Dendritic cell treated with granulocyte-macrophage colony-stimulating factor and Interleukin-4, amounts not matched to agents 40 ng/mL and 50 ng/mL, for 4 days (primary cell): ENCODE results near the gene AK9.
A peak's percentile ranks its signal among the peaks of the same experiment; 100 is the strongest.
"Not testable (repeated sequence)": the region's sequence is repeated elsewhere in the genome, so short reads cannot be mapped to it uniquely, and the experiment has no call there.

Experiments
- H3K27ac Mint-ChIP-seq: one replicate; pipeline ENCODE4 v1.8.0; 2022; ENCODE audit warnings: mild to moderate bottlenecking, mixed read lengths
- H3K27me3 Mint-ChIP-seq: one replicate; pipeline ENCODE4 v1.8.0; 2022; ENCODE audit warnings: mild to moderate bottlenecking, mixed read lengths
- H3K36me3 Mint-ChIP-seq: one replicate; pipeline ENCODE4 v1.8.0; 2022; ENCODE audit warnings: low read depth, mixed read lengths
- H3K4me1 Mint-ChIP-seq: one replicate; pipeline ENCODE4 v1.8.0; 2022; ENCODE audit warnings: low read depth, mixed read lengths
- H3K4me3 Mint-ChIP-seq: one replicate; pipeline ENCODE4 v1.8.0; 2022; ENCODE audit warnings: mild to moderate bottlenecking, moderate library complexity, mixed read lengths
- H3K9me3 Mint-ChIP-seq: one replicate; pipeline ENCODE4 v1.8.0; 2022; ENCODE audit warnings: mixed read lengths
- intact Hi-C: fragments of 100-400 bp; cut with micrococcal nuclease; formaldehyde crosslinking; loops from one replicate; pipeline ENCODE4 v1.15.0; 2022

AK9 gene

GRCh38 chr6:109631403-109631802, 59.6 kb downstream of the AK9 start:
- intact Hi-C loops, result no loop called here

GRCh38 chr6:109628158-109629000, 62.6 kb downstream of the AK9 start:
- Mint-ChIP-seq H3K4me3 (no peak overlapping the region), H3K27ac (no peak overlapping the region), H3K4me1 (no peaks in the 10 kb centered on the region), H3K9me3 (peaks cover 15% of the 10 kb centered on the region), H3K36me3 (no peaks in the 10 kb centered on the region), H3K27me3 (no peaks in the 10 kb centered on the region)
- intact Hi-C loops, result no loop called here

More at GRCh38 chr6:109631403-109631802, 59.6 kb downstream of the AK9 start:
- Mint-ChIP-seq H3K27ac (no peak overlapping the region), H3K9me3 (no peaks in the 10 kb centered on the region), H3K36me3 (no peaks in the 10 kb centered on the region), H3K27me3 (no peaks in the 10 kb centered on the region), H3K4me3 (no peak overlapping the region), H3K4me1 (no peaks in the 10 kb centered on the region)

- intact Hi-C loops, result no loop called here
- Mint-ChIP-seq H3K9me3 (peaks cover 15% of the 10 kb centered on the region), H3K27me3 (no peaks in the 10 kb centered on the region), H3K27ac (no peak overlapping the region), H3K4me3 (no peak overlapping the region), H3K36me3 (no peaks in the 10 kb centered on the region), H3K4me1 (no peaks in the 10 kb centered on the region)
These were observed 64.7 kb downstream of the AK9 start for GRCh38 chr6:109626311-109626710.

GRCh38 chr6:109625199-109625598, 65.8 kb downstream of the AK9 start:
- Mint-ChIP-seq H3K4me1 (no peaks in the 10 kb centered on the region), H3K4me3 (no peak overlapping the region), H3K27me3 (no peaks in the 10 kb centered on the region), H3K27ac (no peak overlapping the region), H3K9me3 (peaks cover 15% of the 10 kb centered on the region), H3K36me3 (no peaks in the 10 kb centered on the region)
- intact Hi-C loops, result no loop called here

- no peak overlapping the region for H3K4me3 Mint-ChIP-seq
- H3K27ac Mint-ChIP-seq, result no peak overlapping the region
- H3K27me3 Mint-ChIP-seq, result no peaks in the 10 kb centered on the region
- peaks cover 15% of the 10 kb centered on the region for H3K9me3 Mint-ChIP-seq
- no peaks in the 10 kb centered on the region for H3K36me3 Mint-ChIP-seq
- no peaks in the 10 kb centered on the region for H3K4me1 Mint-ChIP-seq
- intact Hi-C loops, result no loop called here
These were observed 67.7 kb downstream of the AK9 start for GRCh38 chr6:109623288-109623687.

- peaks cover 7% of the 10 kb centered on the region for H3K9me3 Mint-ChIP-seq
- intact Hi-C loops, result no loop called here
- H3K27ac Mint-ChIP-seq, result no peak overlapping the region
- peaks cover 5% of the 10 kb centered on the region for H3K4me1 Mint-ChIP-seq
- H3K27me3 Mint-ChIP-seq, result no peaks in the 10 kb centered on the region
- no peak overlapping the region for H3K4me3 Mint-ChIP-seq
- peaks cover 6% of the 10 kb centered on the region for H3K36me3 Mint-ChIP-seq
These were observed 78.7 kb downstream of the AK9 start for GRCh38 chr6:109612268-109612667.

GRCh38 chr6:109611502-109611901, 79.5 kb downstream of the AK9 start:
- intact Hi-C loops, result no loop called here
- Mint-ChIP-seq H3K27ac (no peak overlapping the region), H3K27me3 (no peaks in the 10 kb centered on the region), H3K36me3 (peaks cover 6% of the 10 kb centered on the region), H3K9me3 (peaks cover 7% of the 10 kb centered on the region), H3K4me1 (peaks cover 5% of the 10 kb centered on the region), H3K4me3 (no peak overlapping the region)

GRCh38 chr6:109610590-109610989, 80.4 kb downstream of the AK9 start:
- H3K27me3 Mint-ChIP-seq, result no peaks in the 10 kb centered on the region
- peaks cover 5% of the 10 kb centered on the region for H3K4me1 Mint-ChIP-seq
- no peak overlapping the region for H3K4me3 Mint-ChIP-seq
- peaks cover 7% of the 10 kb centered on the region for H3K9me3 Mint-ChIP-seq
- H3K36me3 Mint-ChIP-seq, result peaks cover 6% of the 10 kb centered on the region
- intact Hi-C loops, result no loop called here
- H3K27ac Mint-ChIP-seq, result no peak overlapping the region

- peaks cover 7% of the 10 kb centered on the region for H3K9me3 Mint-ChIP-seq
- H3K27ac Mint-ChIP-seq, result no peak overlapping the region
- no peak overlapping the region for H3K4me3 Mint-ChIP-seq
- H3K4me1 Mint-ChIP-seq, result peaks cover 5% of the 10 kb centered on the region
- H3K27me3 Mint-ChIP-seq, result no peaks in the 10 kb centered on the region
- peaks cover 6% of the 10 kb centered on the region for H3K36me3 Mint-ChIP-seq
- intact Hi-C loops, result no loop called here
These were observed 81.3 kb downstream of the AK9 start for GRCh38 chr6:109609737-109610136.

GRCh38 chr6:109606359-109606758, 84.6 kb downstream of the AK9 start:
- H3K27me3 Mint-ChIP-seq, result no peaks in the 10 kb centered on the region
- H3K4me1 Mint-ChIP-seq, result peaks cover 5% of the 10 kb centered on the region
- intact Hi-C loops, result no loop called here
- peaks cover 1% of the 10 kb centered on the region for H3K36me3 Mint-ChIP-seq
- peaks cover 23% of the 10 kb centered on the region for H3K9me3 Mint-ChIP-seq
- H3K27ac Mint-ChIP-seq, result no peak overlapping the region
- no peak overlapping the region for H3K4me3 Mint-ChIP-seq

GRCh38 chr6:109595998-109596397, 95.0 kb downstream of the AK9 start:
- Mint-ChIP-seq H3K36me3 (no peaks in the 10 kb centered on the region), H3K27ac (no peak overlapping the region), H3K4me1 (no peaks in the 10 kb centered on the region), H3K27me3 (no peaks in the 10 kb centered on the region), H3K9me3 (peaks cover 24% of the 10 kb centered on the region), H3K4me3 (no peak overlapping the region)
- intact Hi-C loops, result loop anchor here (1.0 kb wide), 2 partner anchors 443 to 457 kb away; no protein-coding TSS in a partner anchor

GRCh38 chr6:109580519-109580918, 110.5 kb downstream of the AK9 start:
- intact Hi-C loops, result no loop called here
- H3K9me3 Mint-ChIP-seq, result no peaks in the 10 kb centered on the region

GRCh38 chr6:109579361-109579760, 111.6 kb downstream of the AK9 start:
- Mint-ChIP-seq H3K27ac (no peak overlapping the region), H3K36me3 (no peaks in the 10 kb centered on the region), H3K27me3 (no peaks in the 10 kb centered on the region), H3K4me3 (no peak overlapping the region), H3K9me3 (no peaks in the 10 kb centered on the region), H3K4me1 (no peaks in the 10 kb centered on the region)
- intact Hi-C loops, result no loop called here

More at GRCh38 chr6:109580519-109580918, 110.5 kb downstream of the AK9 start:
- H3K27me3 Mint-ChIP-seq, result no peaks in the 10 kb centered on the region
- H3K4me3 Mint-ChIP-seq, result no peak overlapping the region
- no peaks in the 10 kb centered on the region for H3K4me1 Mint-ChIP-seq
- peak overlapping the region; percentile 10 for H3K27ac Mint-ChIP-seq
- no peaks in the 10 kb centered on the region for H3K36me3 Mint-ChIP-seq

GRCh38 chr6:109569901-109570300, 121.1 kb downstream of the AK9 start:
- H3K27me3 Mint-ChIP-seq, H3K4me1 Mint-ChIP-seq, H3K4me3 Mint-ChIP-seq, H3K36me3 Mint-ChIP-seq, intact Hi-C loops, H3K27ac Mint-ChIP-seq, H3K9me3 Mint-ChIP-seq: not testable (repeated sequence)

GRCh38 chr6:109561844-109562243, 129.2 kb downstream of the AK9 start:
- no peaks in the 10 kb centered on the region for H3K27me3 Mint-ChIP-seq
- no peaks in the 10 kb centered on the region for H3K36me3 Mint-ChIP-seq
- no peak overlapping the region for H3K4me3 Mint-ChIP-seq
- H3K27ac Mint-ChIP-seq, result no peak overlapping the region
- intact Hi-C loops, result no loop called here
- peaks cover 7% of the 10 kb centered on the region for H3K9me3 Mint-ChIP-seq
- H3K4me1 Mint-ChIP-seq, result no peaks in the 10 kb centered on the region
